Uterus (tissue), 4 donors: ENCODE data around the gene SCAPER. TPM values are rescaled to one million over a fixed set of nuclear protein-coding genes. Genes with fewer than 3 reads are reported as not detected.
"Not testable (repeated sequence)": the region's sequence is repeated elsewhere in the genome, so short reads cannot be mapped to it uniquely, and the experiment has no call there.

ENCODE experiments used
- DNase-seq, 2 donors: peaks; one replicate each; pipeline ENCODE4 v3.0.0-alpha.2; 2019 to 2020
- H3K27ac ChIP-seq, 2 donors: fragments of 200-600 bp; sonication (generic); 1 replicate in 1 of 2; 2 replicates in 1 of 2; pipeline ENCODE4 v1.5.1; 2016 to 2018
- H3K27me3 ChIP-seq, 2 donors: fragments of 200-600 bp; sonication (generic); one replicate each; pipeline ENCODE4 v1.5.1; 2018 to 2019; ENCODE audit warnings: control low read depth in 1 of 2
- H3K36me3 ChIP-seq, 2 donors: fragments of 200-600 bp; sonication (generic); one replicate each; pipeline ENCODE4 v1.5.1; 2019; ENCODE audit warnings: control low read depth in 1 of 2
- H3K4me1 ChIP-seq, 2 donors: fragments of 200-600 bp; sonication (generic); one replicate each; pipeline ENCODE4 v1.5.1; 2018 to 2019; ENCODE audit warnings: control low read depth in 1 of 2
- H3K4me3 ChIP-seq, 2 donors: fragments of 200-600 bp; sonication (generic); 1 replicate in 1 of 2; 2 replicates in 1 of 2; pipeline ENCODE4 v1.5.1; 2018 to 2019; ENCODE audit warnings: mild to moderate bottlenecking in 1 of 2
- H3K9me3 ChIP-seq, 2 donors: fragments of 200-600 bp; sonication (generic); one replicate each; pipeline ENCODE4 v1.5.1; 2019; ENCODE audit warnings: control low read depth in 1 of 2
- CTCF ChIP-seq, 4 experiments: fragments of 200-600 bp in 2 of 4; fragments of 450-650 bp in 2 of 4; sonication (generic) in 2 of 4; IDR thresholded peaks; one replicate each; pipeline ENCODE4 v1.5.1; 2016 to 2019; ENCODE audit warnings: antibody characterized with exemption in 4 of 4, mild to moderate bottlenecking in 2 of 4, moderate library complexity in 1 of 4
- POLR2A ChIP-seq, 2 donors: fragments of 450-650 bp; IDR thresholded peaks; one replicate each; pipeline ENCODE4 v1.6.1; 2016; ENCODE audit warnings: antibody characterized with exemption in 2 of 2, mild to moderate bottlenecking in 1 of 2, moderate library complexity in 1 of 2
- intact Hi-C: fragments of 100-400 bp; cut with DNase I; formaldehyde crosslinking; loops from one replicate; pipeline ENCODE4 v1.15.1; 2023; ENCODE audit warnings: low total_unique reads
- total RNA-seq, 4 donors: library from RNA; depleted of rRNA in 3 of 4; stranded (reverse); fragments of >200 nt in 3 of 4; gene quantifications; one replicate each; pipeline versions ENCODE4 v1.1.0 to v1.2.4, GENCODE V29; 2014 to 2023
- donor health status: DM: yes; HTN: yes; CAD: no.

The SCAPER gene
- total RNA-seq, 4 donors from 2014 or later = 10.6 to 74.2 (median 32.9) TPM

- H3K27ac ChIP-seq = no peak overlapping the region
- H3K36me3 ChIP-seq = no peaks in the 10 kb centered on the region
- no peak for DNase-seq
- intact Hi-C loops = no loop called here
- H3K4me1 ChIP-seq = no peaks in the 10 kb centered on the region
- TF ChIP-seq CTCF (IDR thresholded peaks at IDR 0.05) (no peak), POLR2A (IDR thresholded peaks at IDR 0.05) (no peak)
- H3K9me3 ChIP-seq = no peaks in the 10 kb centered on the region
- H3K27me3 ChIP-seq = no peaks in the 10 kb centered on the region
- H3K4me3 ChIP-seq = no peak overlapping the region
These were observed 7.0 kb downstream of the SCAPER start for GRCh38 chr15:76898102-76898501.

GRCh38 chr15:76894174-76894573 lies 11.0 kb downstream of the SCAPER start:
- no peak overlapping the region for H3K4me3 ChIP-seq
- TF ChIP-seq CTCF (IDR thresholded peaks at IDR 0.05) = no peak
- no peak for TF ChIP-seq POLR2A (IDR thresholded peaks at IDR 0.05)
- no peaks in the 10 kb centered on the region for H3K36me3 ChIP-seq
- no peak for DNase-seq
- H3K9me3 ChIP-seq = no peaks in the 10 kb centered on the region
- intact Hi-C loops = no loop called here
- H3K27me3 ChIP-seq = no peaks in the 10 kb centered on the region
- no peaks in the 10 kb centered on the region for H3K4me1 ChIP-seq
- no peak overlapping the region for H3K27ac ChIP-seq

DNA sequence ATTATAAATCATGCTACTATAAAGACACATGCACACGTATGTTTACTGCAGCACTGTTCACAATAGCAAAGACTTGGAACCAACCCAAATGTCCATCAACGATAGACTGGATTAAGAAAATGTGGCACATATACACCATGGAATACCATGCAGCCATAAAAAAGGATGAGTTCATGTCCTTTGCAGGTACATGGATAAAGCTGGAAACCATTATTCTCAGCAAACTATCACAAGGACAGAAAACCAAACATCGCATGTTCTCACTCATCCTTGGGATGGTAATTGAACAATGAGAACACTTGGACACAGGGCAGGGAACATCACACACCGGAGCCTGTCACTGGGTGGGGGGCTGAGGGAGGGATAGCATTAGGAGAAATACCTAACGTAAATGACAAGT lies 12.3 kb downstream of the SCAPER start:
- H3K9me3 ChIP-seq, H3K27me3 ChIP-seq, DNase-seq, H3K27ac ChIP-seq, H3K4me1 ChIP-seq, intact Hi-C loops, H3K36me3 ChIP-seq, H3K4me3 ChIP-seq: not testable (repeated sequence)

- DNase-seq, H3K4me3 ChIP-seq, H3K27me3 ChIP-seq, H3K36me3 ChIP-seq, H3K9me3 ChIP-seq, H3K27ac ChIP-seq, H3K4me1 ChIP-seq, intact Hi-C loops: not testable (repeated sequence)
These were observed 17.6 kb downstream of the SCAPER start for GRCh38 chr15:76887280-76888141.

DNA sequence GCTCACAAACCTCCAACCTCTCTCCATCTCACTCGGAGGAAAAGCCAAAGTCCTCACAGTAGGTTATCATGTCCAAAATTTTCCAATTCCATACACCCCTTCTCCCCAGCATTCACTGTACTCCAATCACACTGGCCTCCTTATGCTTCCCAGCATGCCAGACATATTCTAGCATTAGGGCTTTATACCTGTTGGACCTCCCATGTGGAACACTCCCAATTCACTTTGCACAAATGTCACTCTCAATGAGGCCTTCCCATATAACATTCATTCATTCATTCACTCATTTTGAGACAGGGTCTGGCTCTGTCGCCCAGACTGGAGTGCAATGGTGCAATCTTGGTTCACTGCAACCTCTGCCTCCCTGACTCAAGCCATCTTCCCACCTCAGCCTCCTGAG lies 19.9 kb downstream of the SCAPER start:
- Histone ChIP-seq H3K4me1 (no peaks in the 10 kb centered on the region), H3K27me3 (no peaks in the 10 kb centered on the region), H3K4me3 (no peak overlapping the region), H3K9me3 (no peaks in the 10 kb centered on the region), H3K36me3 (no peaks in the 10 kb centered on the region), H3K27ac (no peak overlapping the region)
- intact Hi-C loops = no loop called here
- no peak for DNase-seq
- no peak for TF ChIP-seq POLR2A (IDR thresholded peaks at IDR 0.05)

DNA sequence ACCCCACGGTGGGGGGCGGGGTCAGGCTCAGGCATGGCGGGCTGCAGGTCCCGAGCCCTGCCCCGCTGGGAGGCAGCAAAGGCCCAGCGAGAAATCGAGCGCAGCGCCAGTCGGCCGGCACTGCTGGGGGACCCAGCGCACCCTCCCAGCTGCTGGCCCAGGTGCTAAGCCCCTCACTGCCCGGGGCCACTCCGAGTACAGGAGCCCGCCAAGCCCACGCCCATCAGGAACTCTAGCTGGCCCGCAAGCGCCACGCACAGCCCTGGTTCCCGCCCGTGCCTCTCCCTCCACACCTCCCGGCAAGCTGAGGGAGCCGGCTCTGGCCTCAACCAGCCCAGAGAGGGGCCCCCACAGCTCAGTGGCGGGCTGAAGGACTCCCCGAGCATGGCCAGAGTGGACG lies 29.2 kb downstream of the SCAPER start:
- DNase-seq = no peak
- Histone ChIP-seq H3K27me3 (no peaks in the 10 kb centered on the region), H3K27ac (no peak overlapping the region), H3K4me3 (no peak overlapping the region), H3K9me3 (no peaks in the 10 kb centered on the region), H3K36me3 (no peaks in the 10 kb centered on the region), H3K4me1 (no peaks in the 10 kb centered on the region)
- intact Hi-C loops = no loop called here
- TF ChIP-seq CTCF (IDR thresholded peaks at IDR 0.05) = no peak
- TF ChIP-seq POLR2A (IDR thresholded peaks at IDR 0.05) = no peak

GRCh38 chr15:76873066-76873465 lies 32.1 kb downstream of the SCAPER start:
- H3K27ac ChIP-seq, intact Hi-C loops, H3K4me1 ChIP-seq, H3K36me3 ChIP-seq, H3K4me3 ChIP-seq, DNase-seq, H3K9me3 ChIP-seq, H3K27me3 ChIP-seq: not testable (repeated sequence)
